HepG2 (cell line): ENCODE data around the gene RAB3IP. TPM values are rescaled to one million over a fixed set of nuclear protein-coding genes. Genes with fewer than 3 reads are reported as not detected.

Source experiments
- AKAP8 ChIP-seq: sonication (generic); formaldehyde crosslinking; IDR thresholded peaks from 2 replicates; pipeline ENCODE4 v1.5.1; 2020; ENCODE audit warnings: mild to moderate bottlenecking, missing genetic modification reagents
- ATF4 ChIP-seq, 2 experiments: fragments of 450-650 bp in 1 of 2; sonication (generic) in 1 of 2; formaldehyde crosslinking; IDR thresholded peaks; 2 replicates each; pipeline versions ENCODE4 v1.5.0 to v1.8.0; 2020 to 2022; ENCODE audit warnings: mild to moderate bottlenecking in 1 of 2, missing genetic modification reagents in 1 of 2
- FOXK2 ChIP-seq: fragments of 450-650 bp; IDR thresholded peaks from 2 replicates; pipeline ENCODE4 v1.6.1; 2016
- GLI4 ChIP-seq: sonication (generic); formaldehyde crosslinking; IDR thresholded peaks from 2 replicates; pipeline ENCODE4 v1.5.1; 2020; ENCODE audit warnings: missing genetic modification reagents, mild to moderate bottlenecking, moderate library complexity, borderline replicate concordance
- HDAC2 ChIP-seq: sonication (generic); formaldehyde crosslinking; IDR thresholded peaks from 2 replicates; pipeline ENCODE4 v1.4.0; 2020; ENCODE audit warnings: missing genetic modification reagents
- IRF2 ChIP-seq: IDR thresholded peaks from 2 replicates; pipeline ENCODE4 v1.6.1; 2018; ENCODE audit warnings: missing genetic modification reagents, missing compliant biosample characterization
- KLF12 ChIP-seq: sonication (generic); formaldehyde crosslinking; IDR thresholded peaks from 2 replicates; pipeline ENCODE4 v1.4.0; 2020; ENCODE audit warnings: missing genetic modification reagents, borderline replicate concordance
- MED1 ChIP-seq: sonication (generic); formaldehyde crosslinking; IDR thresholded peaks from 2 replicates; pipeline ENCODE4 v1.4.0; 2020; ENCODE audit warnings: missing genetic modification reagents
- PLRG1 ChIP-seq: fragments of 450-650 bp; conservative IDR thresholded peaks from 2 replicates; pipeline ENCODE4 v1.6.1; 2016
- RFXANK ChIP-seq: IDR thresholded peaks from 2 replicates; pipeline ENCODE4 v1.6.1; 2016
- SIN3B ChIP-seq: fragments of 150-350 bp; IDR thresholded peaks from 2 replicates; pipeline ENCODE4 v1.6.1; 2014; ENCODE audit warnings: low read length
- SOX6 ChIP-seq, 2 experiments: fragments of 450-650 bp in 1 of 2; sonication (generic) in 1 of 2; formaldehyde crosslinking in 1 of 2; IDR thresholded peaks; 2 replicates each; pipeline versions ENCODE4 v1.4.0 to v1.6.1; 2017 to 2020; ENCODE audit warnings: antibody characterized with exemption in 1 of 2, mild to moderate bottlenecking in 1 of 2, missing genetic modification reagents in 1 of 2
- TAF15 ChIP-seq: fragments of 200-400 bp; formaldehyde crosslinking; IDR thresholded peaks from one replicate; pipeline ENCODE4 v1.6.1; 2018; ENCODE audit warnings: mild to moderate bottlenecking, low read depth, low read length; ENCODE audit not compliant: poor library complexity, severe bottlenecking
- TOE1 ChIP-seq: sonication (generic); formaldehyde crosslinking; IDR thresholded peaks from 2 replicates; pipeline ENCODE4 v1.4.0; 2020; ENCODE audit warnings: mild to moderate bottlenecking, missing genetic modification reagents
- TOPORS ChIP-seq: sonication (generic); formaldehyde crosslinking; IDR thresholded peaks from 2 replicates; pipeline ENCODE4 v1.8.0; 2023; ENCODE audit warnings: mild to moderate bottlenecking, missing genetic modification reagents
- TP53 ChIP-seq: sonication (generic); formaldehyde crosslinking; conservative IDR thresholded peaks from 2 replicates; pipeline ENCODE4 v1.4.0; 2020; ENCODE audit warnings: missing genetic modification reagents
- TRIM24 ChIP-seq: sonication (generic); formaldehyde crosslinking; IDR thresholded peaks from 2 replicates; pipeline ENCODE4 v1.8.0; 2022; ENCODE audit warnings: mild to moderate bottlenecking, missing genetic modification reagents
- ZBTB7A ChIP-seq: sonication (generic); formaldehyde crosslinking; IDR thresholded peaks from 2 replicates; pipeline ENCODE4 v1.8.0; 2022; ENCODE audit warnings: mild to moderate bottlenecking, missing genetic modification reagents
- ZBTB8A ChIP-seq: sonication (generic); formaldehyde crosslinking; IDR thresholded peaks from 2 replicates; pipeline ENCODE4 v1.4.0; 2020; ENCODE audit warnings: mild to moderate bottlenecking, low read depth, missing genetic modification reagents, borderline replicate concordance
- ZFP82 ChIP-seq: sonication (generic); formaldehyde crosslinking; IDR thresholded peaks from 2 replicates; pipeline ENCODE4 v1.5.1; 2020; ENCODE audit warnings: mild to moderate bottlenecking, missing genetic modification reagents, borderline replicate concordance
- ZFYVE20 ChIP-seq: sonication (generic); formaldehyde crosslinking; IDR thresholded peaks from 2 replicates; pipeline ENCODE4 v1.8.0; 2023; ENCODE audit warnings: low read depth, mild to moderate bottlenecking, moderate library complexity, missing genetic modification reagents, borderline replicate concordance
- ZNF143 ChIP-seq: sonication (generic); formaldehyde crosslinking; IDR thresholded peaks from 2 replicates; pipeline ENCODE4 v1.4.0; 2020; ENCODE audit warnings: missing genetic modification reagents
- ZNF331 ChIP-seq: sonication (generic); formaldehyde crosslinking; IDR thresholded peaks from 2 replicates; pipeline ENCODE4 v1.4.0; 2020; ENCODE audit warnings: missing genetic modification reagents
- ZNF460 ChIP-seq: sonication (generic); formaldehyde crosslinking; IDR thresholded peaks from 2 replicates; pipeline ENCODE4 v1.5.1; 2020; ENCODE audit warnings: missing genetic modification reagents, mild to moderate bottlenecking, borderline replicate concordance
- ZNF570 ChIP-seq: sonication (generic); formaldehyde crosslinking; IDR thresholded peaks from 2 replicates; pipeline ENCODE4 v1.4.0; 2020; ENCODE audit warnings: mild to moderate bottlenecking, missing genetic modification reagents, borderline replicate concordance
- ZNF644 ChIP-seq: IDR thresholded peaks from 2 replicates; pipeline ENCODE4 v1.6.1; 2016; ENCODE audit warnings: low read depth
- ZNF776 ChIP-seq: sonication (generic); formaldehyde crosslinking; IDR thresholded peaks from 2 replicates; pipeline ENCODE4 v1.4.0; 2020; ENCODE audit warnings: mild to moderate bottlenecking, missing genetic modification reagents
- ZSCAN25 ChIP-seq: sonication (generic); formaldehyde crosslinking; IDR thresholded peaks from 2 replicates; pipeline ENCODE4 v1.8.0; 2022; ENCODE audit warnings: mild to moderate bottlenecking, missing genetic modification reagents
- polyA plus RNA-seq, 8 experiments: library from polyadenylated mRNA; depleted of rRNA in 3 of 8; stranded (reverse) in 7 of 8; unstranded in 1 of 8; fragments of >200 nt; fragmentation: Illumina TruSeq in 4 of 8; extraction: Trizol in 4 of 8; gene quantifications; 2 replicates each; pipeline versions ENCODE4 v1.2.1 to v1.2.3, GENCODE V29; 2011 to 2016; ENCODE audit warnings: low read depth in 4 of 8, missing spikeins in 1 of 8, mixed read lengths in 1 of 8; ENCODE audit not compliant: insufficient read depth in 1 of 8
- total RNA-seq, 5 experiments: library from RNA; depleted of rRNA; stranded (reverse); fragments of >200 nt; fragmentation: Illumina TruSeq; extraction: Trizol; gene quantifications; 2 replicates each; pipeline ENCODE4 v1.2.3, GENCODE V29; 2016; ENCODE audit warnings: low read depth in 1 of 5

Gene RAB3IP
- total and polyA plus RNA-seq, 2 of the 13 experiments (the other 11 are each of a cell fraction or from before 2014, with no cell fraction given) = 33.6 to 41.1 TPM

- no peak for TF ChIP-seq TRIM24 (CRISPR knock-in tag)
- TF ChIP-seq ZNF570 (CRISPR knock-in tag) = no peak
- TF ChIP-seq ZNF331 (CRISPR knock-in tag) = no peak
- 0 out of 2 replicates have a peak, but pooled peaks have one; percentile 70 for TF ChIP-seq GLI4 (CRISPR knock-in tag)
- no peak for TF ChIP-seq TAF15
- no peak for TF ChIP-seq ZBTB8A (CRISPR knock-in tag)
- no peak for TF ChIP-seq ZFYVE20 (CRISPR knock-in tag)
- no peak for TF ChIP-seq ZBTB7A (CRISPR knock-in tag)
- TF ChIP-seq HDAC2 (CRISPR knock-in tag) = 0 out of 2 replicates have a peak, but pooled peaks have one; percentile 15
- no peak for TF ChIP-seq ZNF644 (CRISPR knock-in tag)
- no peak for TF ChIP-seq PLRG1
- no peak for TF ChIP-seq ZNF143 (CRISPR knock-in tag)
- no peak for TF ChIP-seq TOE1 (CRISPR knock-in tag)
- peak; percentile 71; the same call in 1 of the 2 replicates for TF ChIP-seq KLF12 (CRISPR knock-in tag)
- peak; percentile 39; the same call in 1 of the 2 replicates for TF ChIP-seq MED1 (CRISPR knock-in tag)
- no peak for TF ChIP-seq RFXANK (CRISPR knock-in tag)
- TF ChIP-seq ZFP82 (CRISPR knock-in tag) = no peak; the same call in 1 of the 2 replicates
- no peak for TF ChIP-seq TOPORS
- TF ChIP-seq SIN3B = no peak
- no peak for TF ChIP-seq TP53 (CRISPR knock-in tag)
- TF ChIP-seq ATF4 (CRISPR knock-in tag; IDR thresholded peaks at IDR 0.05) = no peak; a peak in 1 of 4 replicates
- TF ChIP-seq ZNF776 = peak; percentile 100
- no peak for TF ChIP-seq ZSCAN25 (CRISPR knock-in tag)
- TF ChIP-seq ZNF460 (CRISPR knock-in tag) = no peak
- TF ChIP-seq FOXK2 = no peak
- TF ChIP-seq AKAP8 (CRISPR knock-in tag) = no peak
- 0 out of 2 replicates have a peak, but pooled peaks have one; percentile 31 for TF ChIP-seq IRF2 (CRISPR knock-in tag)
- TF ChIP-seq SOX6 (IDR thresholded peaks at IDR 0.05) = no peak
- TF ChIP-seq SOX6 (CRISPR knock-in tag; IDR thresholded peaks at IDR 0.05) = 0 out of 2 replicates have a peak, but pooled peaks have one; percentile 15
Measured at GRCh38 chr12:69738351-69739286, at the start of gene RAB3IP (continued).
